ENCODE data around the gene CREBL2. TPM values are rescaled to one million over a fixed set of nuclear protein-coding genes. Genes with fewer than 3 reads are reported as not detected.

The CREBL2 gene
- total and polyA plus RNA-seq, 2 donors (not counting 1 experiment from before 2014, with no cell fraction given): 6.5 to 22.1 TPM

- ChIA-PET CTCF (interaction anchor here (1.1 kb wide), 1 partner anchor 50 kb away, joined by 7 read pairs; no protein-coding TSS in a partner anchor), POLR2A (interaction anchor here (0.8 kb wide), 1 partner anchor 50 kb away, joined by 3 read pairs; no protein-coding TSS in a partner anchor)
- no peak overlapping the region for H2AFZ ChIP-seq (ENCODE audit: insufficient read depth, low read depth, low read length, poor library complexity, severe bottlenecking)
- no peaks in the 10 kb centered on the region for H4K20me1 ChIP-seq (ENCODE audit: control insufficient read depth, insufficient read depth, low read length, poor library complexity, severe bottlenecking)
- H3K9me3 ChIP-seq (ENCODE audit: control extremely low read depth in 1 of 3, control insufficient read depth in 2 of 3, insufficient read depth in 1 of 3, low read length in 2 of 3): no peaks in the 10 kb centered on the region
- H3K27me3 ChIP-seq (replicated peaks in 1 of 4; ENCODE audit: control extremely low read depth in 1 of 4, control insufficient read depth in 3 of 4, insufficient read depth in 4 of 4, low read length in 3 of 4): no peaks in the 10 kb centered on the region
- H3K27ac ChIP-seq (ENCODE audit: low read length in 2 of 2): no peak overlapping the region
- no peak for DNase-seq
- no peaks in the 10 kb centered on the region for H3K36me3 ChIP-seq (replicated peaks in 1 of 2; ENCODE audit: control extremely low read depth in 1 of 2, control insufficient read depth in 1 of 2, extremely low read depth in 1 of 2, insufficient read depth in 2 of 2, low read length in 1 of 2)
- TF ChIP-seq CTCF (IDR thresholded peaks at IDR 0.05) (no peak), EZH2 (IDR thresholded peaks at IDR 0.05; ENCODE audit: borderline replicate concordance, insufficient read depth, low read depth, low read length, poor library complexity, severe bottlenecking) (no peak)
- H3K27me3 Mint-ChIP-seq: no peaks in the 10 kb centered on the region
- H3K4me2 ChIP-seq (replicated peaks; ENCODE audit: low read depth, low read length, poor library complexity, severe bottlenecking): no peak overlapping the region
- no peak overlapping the region for H3K4me3 Mint-ChIP-seq
- no peak overlapping the region for H3K9ac ChIP-seq (ENCODE audit: low read length)
- peaks cover 8% of the 10 kb centered on the region for H3K4me1 Mint-ChIP-seq
- intact Hi-C loops (cut with micrococcal nuclease): no loop called here
- no peak overlapping the region for H3K27ac Mint-ChIP-seq
- no peak overlapping the region for H3K4me3 ChIP-seq (ENCODE audit: control extremely low read depth in 1 of 5, extremely low read depth in 1 of 5, insufficient read depth in 1 of 5, low read depth in 2 of 5, low read length in 4 of 5)
- no peak for ATAC-seq (ENCODE audit: low read depth)
- peaks cover 5 to 9% of the 10 kb centered on the region in 2 donors for H3K4me1 ChIP-seq (ENCODE audit: control insufficient read depth in 2 of 2, insufficient read depth in 2 of 2, low read length in 2 of 2)
- H3K9me3 Mint-ChIP-seq (ENCODE audit: insufficient read depth): no peaks in the 10 kb centered on the region
- H3K79me2 ChIP-seq (ENCODE audit: control insufficient read depth, insufficient read depth, low read length): no peaks in the 10 kb centered on the region
These were observed 75.2 kb downstream of the CREBL2 start for GRCh38 chr12:12686925-12687324.

GRCh38 chr12:12689647-12690300 lies 78.1 kb downstream of the CREBL2 start:
- ATAC-seq (ENCODE audit: low read depth) (no peak), DNase-seq (no peak)
- H2AFZ ChIP-seq (ENCODE audit: insufficient read depth, low read depth, low read length, poor library complexity, severe bottlenecking): no peak overlapping the region
- no peaks in the 10 kb centered on the region for H3K27me3 Mint-ChIP-seq
- no peaks in the 10 kb centered on the region for H3K9me3 ChIP-seq (ENCODE audit: control extremely low read depth in 1 of 3, control insufficient read depth in 2 of 3, insufficient read depth in 1 of 3, low read length in 2 of 3)
- H3K27ac ChIP-seq (ENCODE audit: low read length in 2 of 2): no peak overlapping the region
- no peak overlapping the region for H3K4me2 ChIP-seq (replicated peaks; ENCODE audit: low read depth, low read length, poor library complexity, severe bottlenecking)
- no peak for TF ChIP-seq EZH2 (IDR thresholded peaks at IDR 0.05; ENCODE audit: borderline replicate concordance, insufficient read depth, low read depth, low read length, poor library complexity, severe bottlenecking)
- no peak for TF ChIP-seq CTCF (IDR thresholded peaks at IDR 0.05)
- no peak overlapping the region for H3K4me3 Mint-ChIP-seq
- H3K79me2 ChIP-seq (ENCODE audit: control insufficient read depth, insufficient read depth, low read length): no peaks in the 10 kb centered on the region
- WGBS (ENCODE audit: insufficient coverage): 76% methylated on average over 2 of the region's 5 CpGs
- H3K4me3 ChIP-seq (ENCODE audit: control extremely low read depth in 1 of 5, extremely low read depth in 1 of 5, insufficient read depth in 1 of 5, low read depth in 2 of 5, low read length in 4 of 5): no peak overlapping the region
- H3K9me3 Mint-ChIP-seq (ENCODE audit: insufficient read depth): no peaks in the 10 kb centered on the region
- H3K27ac Mint-ChIP-seq: no peak overlapping the region
- ChIA-PET CTCF (interaction anchor here (0.5 to 6.6 kb wide), 5 partner anchors 24 to 327 kb away, joined by 3 to 34 read pairs (median 4); no protein-coding TSS in a partner anchor), POLR2A (no interaction called here)
- intact Hi-C loops (cut with micrococcal nuclease): no loop called here
- H3K27me3 ChIP-seq (replicated peaks in 1 of 4; ENCODE audit: control extremely low read depth in 1 of 4, control insufficient read depth in 3 of 4, insufficient read depth in 4 of 4, low read length in 3 of 4): no peaks in the 10 kb centered on the region
- H3K4me1 Mint-ChIP-seq: peaks cover 13% of the 10 kb centered on the region
- no peaks in the 10 kb centered on the region for H3K36me3 ChIP-seq (replicated peaks in 1 of 2; ENCODE audit: control extremely low read depth in 1 of 2, control insufficient read depth in 1 of 2, extremely low read depth in 1 of 2, insufficient read depth in 2 of 2, low read length in 1 of 2)
- no peaks in the 10 kb centered on the region for H4K20me1 ChIP-seq (ENCODE audit: control insufficient read depth, insufficient read depth, low read length, poor library complexity, severe bottlenecking)
- no peak overlapping the region for H3K9ac ChIP-seq (ENCODE audit: low read length)
- peaks cover 5 to 13% of the 10 kb centered on the region in 2 donors for H3K4me1 ChIP-seq (ENCODE audit: control insufficient read depth in 2 of 2, insufficient read depth in 2 of 2, low read length in 2 of 2)
